Dedifferentiated amniotic fluid mesenchymal stem cell (primary cell): ENCODE results near the gene HAUS5.

Experiments used
- DNase-seq: peaks from one replicate; pipeline ENCODE4 v3.0.0-alpha.2; 2016; ENCODE audit errors: extremely low spot score

HAUS5 gene

GRCh38 chr19:35673121-35673804 is 60.7 kb downstream of the HAUS5 start:
- DNase-seq, result peak; percentile 52
